Upper lobe of left lung (tissue), 6 donors: ENCODE results near the gene TICAM2. TPM values are rescaled to one million over a fixed set of nuclear protein-coding genes. Genes with fewer than 3 reads are reported as not detected.

ENCODE experiments used
- ATAC-seq, 2 donors: fragments of 200-7000 bp; cut with Tn5 transposase; one replicate each; pipeline ENCODE4 v1.9.1; 2022; ENCODE audit warnings: mild to moderate bottlenecking in 2 of 2, moderate library complexity in 2 of 2; ENCODE audit not compliant: low FRiP score in 2 of 2
- DNase-seq, 2 donors: peaks; one replicate each; pipeline ENCODE4 v3.0.0-alpha.2; 2019 to 2020
- H3K27ac ChIP-seq, 4 donors: fragments of 200-600 bp; sonication (generic); one replicate each; pipeline ENCODE4 v1.5.1; 2016 to 2019
- H3K27me3 ChIP-seq, 4 donors: fragments of 200-600 bp; sonication (generic); one replicate each; pipeline ENCODE4 v1.5.1; 2017 to 2019
- H3K36me3 ChIP-seq, 4 donors: fragments of 200-600 bp; sonication (generic); one replicate each; pipeline ENCODE4 v1.5.1; 2016 to 2019
- H3K4me1 ChIP-seq, 4 donors: fragments of 200-600 bp; sonication (generic); one replicate each; pipeline ENCODE4 v1.5.1; 2018 to 2019
- H3K4me3 ChIP-seq, 4 donors: fragments of 200-600 bp; sonication (generic); one replicate each; pipeline ENCODE4 v1.5.1; 2017 to 2019; ENCODE audit warnings: mild to moderate bottlenecking in 2 of 4, moderate library complexity in 1 of 4
- H3K9me3 ChIP-seq, 4 donors: fragments of 200-600 bp; sonication (generic); one replicate each; pipeline ENCODE4 v1.5.1; 2018 to 2019
- EP300 ChIP-seq, 4 donors: sonication (generic); formaldehyde crosslinking; IDR thresholded peaks; one replicate each; pipeline ENCODE4 v1.5.1; 2017; ENCODE audit warnings: antibody characterized with exemption in 4 of 4, control low read depth in 2 of 4
- POLR2A ChIP-seq, 4 donors: fragments of 450-650 bp; IDR thresholded peaks; one replicate each; pipeline ENCODE4 v1.5.1; 2016 to 2017; ENCODE audit warnings: antibody characterized with exemption in 4 of 4, mild to moderate bottlenecking in 2 of 4
- POLR2AphosphoS5 ChIP-seq, 2 donors: sonication (generic); formaldehyde crosslinking; IDR thresholded peaks; one replicate each; pipeline ENCODE4 v1.5.1; 2017; ENCODE audit warnings: antibody characterized with exemption in 2 of 2
- WGBS, 2 donors: methylation state at CpG; one replicate each; pipeline ENCODE4 v1.1.5; 2017 to 2018; 5-methylcytosine and 5-hydroxymethylcytosine counted together
- total RNA-seq, 6 donors: library from RNA; depleted of rRNA in 4 of 6; stranded (reverse); fragments of >200 nt in 4 of 6; gene quantifications; one replicate each; pipeline versions ENCODE4 v1.1.0 to v1.2.1, GENCODE V29; 2016 to 2021
- TF ChIP-seq, protein P1 (sequence below), 6 experiments: fragments of 450-650 bp in 4 of 6; fragments of 200-600 bp in 2 of 6; sonication (generic) in 2 of 6; IDR thresholded peaks; one replicate each; pipeline ENCODE4 v1.5.1; 2016 to 2019; ENCODE audit warnings: antibody characterized with exemption in 6 of 6
- donor health status: DM: no; HTN: no; CAD: no; lungs with moderate emphysema.
- donor health status: DM: no; HTN: yes; CAD: no; lungs with severe emphysema.

The TICAM2 gene
- total RNA-seq, 6 donors from 2014 or later: 0.30 to 6.7 (median 1.8) TPM

DNA sequence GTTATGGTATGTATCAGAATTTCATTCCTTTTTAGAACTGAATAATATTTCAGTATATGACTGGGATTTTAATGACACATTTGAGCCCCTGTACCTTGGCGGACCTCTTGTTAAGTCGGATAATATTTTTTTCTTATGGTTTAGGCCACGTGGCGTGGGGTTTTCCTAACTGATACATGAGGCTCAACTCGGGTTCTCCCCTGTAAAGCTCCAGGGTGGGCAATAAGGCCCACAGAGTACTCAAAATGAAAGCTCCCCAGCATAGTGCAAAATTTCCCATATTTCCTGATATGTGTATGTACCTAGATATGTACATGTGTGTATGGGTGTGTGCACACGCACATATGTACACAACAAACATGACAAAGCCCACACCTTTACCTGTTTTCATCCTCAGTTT, 24.5 kb downstream of the TICAM2 start:
- Histone ChIP-seq H3K4me3 (no peak overlapping the region), H3K27ac (no peak overlapping the region), H3K36me3 (no peaks in the 10 kb centered on the region), H3K9me3 (no peaks in the 10 kb centered on the region), H3K27me3 (no peaks in the 10 kb centered on the region), H3K4me1 (no peaks in the 10 kb centered on the region)
- TF ChIP-seq EP300 (IDR thresholded peaks at IDR 0.05) (no peak), POLR2A (IDR thresholded peaks at IDR 0.05) (no peak), POLR2AphosphoS5 (IDR thresholded peaks at IDR 0.05) (no peak)
- TF ChIP-seq, protein P1, sequence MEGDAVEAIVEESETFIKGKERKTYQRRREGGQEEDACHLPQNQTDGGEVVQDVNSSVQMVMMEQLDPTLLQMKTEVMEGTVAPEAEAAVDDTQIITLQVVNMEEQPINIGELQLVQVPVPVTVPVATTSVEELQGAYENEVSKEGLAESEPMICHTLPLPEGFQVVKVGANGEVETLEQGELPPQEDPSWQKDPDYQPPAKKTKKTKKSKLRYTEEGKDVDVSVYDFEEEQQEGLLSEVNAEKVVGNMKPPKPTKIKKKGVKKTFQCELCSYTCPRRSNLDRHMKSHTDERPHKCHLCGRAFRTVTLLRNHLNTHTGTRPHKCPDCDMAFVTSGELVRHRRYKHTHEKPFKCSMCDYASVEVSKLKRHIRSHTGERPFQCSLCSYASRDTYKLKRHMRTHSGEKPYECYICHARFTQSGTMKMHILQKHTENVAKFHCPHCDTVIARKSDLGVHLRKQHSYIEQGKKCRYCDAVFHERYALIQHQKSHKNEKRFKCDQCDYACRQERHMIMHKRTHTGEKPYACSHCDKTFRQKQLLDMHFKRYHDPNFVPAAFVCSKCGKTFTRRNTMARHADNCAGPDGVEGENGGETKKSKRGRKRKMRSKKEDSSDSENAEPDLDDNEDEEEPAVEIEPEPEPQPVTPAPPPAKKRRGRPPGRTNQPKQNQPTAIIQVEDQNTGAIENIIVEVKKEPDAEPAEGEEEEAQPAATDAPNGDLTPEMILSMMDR (IDR thresholded peaks at IDR 0.05): no peak
- WGBS, 2 donors: 91 to 94% methylated on average over 6 of the region's 6 CpGs
- ATAC-seq: no peak
- no peak for DNase-seq

DNA sequence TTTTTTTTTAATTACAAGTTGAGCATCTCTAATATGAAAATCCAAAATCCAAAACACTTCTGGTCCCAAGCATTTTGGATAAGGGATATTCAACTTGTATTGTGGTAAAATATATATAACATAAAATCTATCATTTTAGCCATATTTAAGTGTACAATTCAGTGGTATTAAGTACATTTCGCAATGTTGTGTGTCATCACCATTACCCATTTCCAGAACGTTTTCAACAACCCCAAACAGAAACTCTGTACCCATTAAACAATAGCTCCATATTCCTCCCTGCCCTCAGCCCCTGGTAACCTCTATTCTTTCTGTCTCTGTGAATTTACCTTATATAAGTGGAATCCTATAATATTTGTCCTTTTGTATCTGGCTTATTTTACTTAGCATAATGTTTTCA, 24.9 kb downstream of the TICAM2 start:
- WGBS, 2 donors: 70 to 71% methylated on average over 2 of the region's 2 CpGs
- DNase-seq (no peak), ATAC-seq (no peak)
- Histone ChIP-seq H3K4me3 (no peak overlapping the region), H3K27me3 (no peaks in the 10 kb centered on the region), H3K27ac (no peak overlapping the region), H3K9me3 (no peaks in the 10 kb centered on the region), H3K36me3 (no peaks in the 10 kb centered on the region), H3K4me1 (no peaks in the 10 kb centered on the region)
- TF ChIP-seq, protein P1 (IDR thresholded peaks at IDR 0.05): no peak
- TF ChIP-seq EP300 (IDR thresholded peaks at IDR 0.05) (no peak), POLR2A (IDR thresholded peaks at IDR 0.05) (no peak), POLR2AphosphoS5 (IDR thresholded peaks at IDR 0.05) (no peak)

DNA sequence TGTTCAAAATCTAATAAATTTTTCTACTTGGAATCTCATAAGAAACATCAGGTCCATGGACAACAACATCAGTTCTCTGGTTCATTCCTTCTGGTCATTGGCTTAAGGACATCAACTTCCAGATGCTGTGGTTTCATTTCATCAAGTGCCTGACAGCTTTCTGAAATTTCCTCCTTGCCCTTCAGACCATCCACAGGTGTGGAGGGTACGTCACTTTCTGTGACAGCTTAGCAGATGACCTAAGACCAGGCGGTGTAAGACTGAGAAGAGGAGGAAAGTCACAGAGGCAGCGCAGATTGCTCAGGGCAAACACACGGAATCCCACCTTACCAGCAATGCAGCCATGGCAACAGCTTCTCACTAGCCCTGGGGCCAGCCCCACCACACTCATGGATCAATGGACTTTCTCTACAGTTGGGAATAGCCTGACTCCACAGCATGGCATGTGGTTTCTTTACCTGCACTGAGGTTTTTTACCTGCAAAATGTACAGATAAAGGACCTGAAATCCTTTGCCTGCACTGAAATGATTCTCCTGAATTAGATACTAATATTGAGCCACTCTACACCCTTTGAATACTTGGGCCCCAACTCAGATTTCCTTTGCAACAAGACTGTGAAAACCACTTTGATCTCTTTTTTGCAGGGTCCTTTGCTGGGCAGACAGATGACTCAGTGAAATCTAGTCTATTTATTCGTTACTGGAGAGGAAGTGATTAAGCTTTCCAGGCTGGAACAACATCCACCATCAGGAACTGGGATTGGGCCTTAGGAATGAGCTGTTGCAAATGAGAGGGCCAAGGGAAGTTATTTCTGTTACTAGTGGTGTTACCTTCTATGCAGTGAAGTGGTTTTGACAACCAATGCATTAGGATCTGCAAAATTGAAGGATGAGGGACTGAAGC, 26.9 kb downstream of the TICAM2 start:
- Histone ChIP-seq H3K4me1 (no peaks in the 10 kb centered on the region), H3K9me3 (no peaks in the 10 kb centered on the region), H3K4me3 (no peak overlapping the region), H3K27ac (no peak overlapping the region), H3K36me3 (no peaks in the 10 kb centered on the region), H3K27me3 (no peaks in the 10 kb centered on the region)
- DNase-seq (no peak), ATAC-seq (no peak)
- WGBS, 2 donors: 74 to 87% methylated on average over 3 to 5 of the region's 5 CpGs
- no peak for TF ChIP-seq POLR2A (IDR thresholded peaks at IDR 0.05)
- TF ChIP-seq, protein P1 (IDR thresholded peaks at IDR 0.05): no peak
- TF ChIP-seq POLR2AphosphoS5 (IDR thresholded peaks at IDR 0.05): no peak
- no peak for TF ChIP-seq EP300 (IDR thresholded peaks at IDR 0.05)

DNA sequence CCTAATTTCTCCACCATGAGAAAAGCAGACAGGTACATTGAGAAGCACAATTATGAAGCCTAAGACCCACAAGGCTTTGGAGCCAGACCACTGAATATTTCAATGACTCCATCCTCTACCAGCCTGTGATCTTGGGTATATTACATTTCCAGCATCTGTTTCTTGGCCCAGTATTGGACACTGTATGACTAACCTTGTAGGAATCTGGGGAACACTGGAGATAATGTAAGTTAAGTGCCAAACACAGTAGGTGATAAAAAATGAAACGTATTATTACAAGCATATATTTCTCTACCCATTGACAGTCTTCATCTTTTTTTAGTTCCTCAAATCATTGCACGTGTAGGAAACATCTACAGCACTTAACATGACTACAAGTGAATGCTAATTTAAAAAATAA, 29.1 kb downstream of the TICAM2 start:
- H3K4me3 ChIP-seq: no peak overlapping the region
- H3K4me1 ChIP-seq: no peaks in the 10 kb centered on the region
- DNase-seq (no peak), ATAC-seq (no peak)
- no peaks in the 10 kb centered on the region for H3K27me3 ChIP-seq
- no peak overlapping the region for H3K27ac ChIP-seq
- TF ChIP-seq POLR2AphosphoS5 (IDR thresholded peaks at IDR 0.05): no peak
- TF ChIP-seq, protein P1 (IDR thresholded peaks at IDR 0.05): no peak
- no peak for TF ChIP-seq EP300 (IDR thresholded peaks at IDR 0.05)
- no peak for TF ChIP-seq POLR2A (IDR thresholded peaks at IDR 0.05)
- H3K36me3 ChIP-seq: no peaks in the 10 kb centered on the region
- WGBS, 2 donors: 83 to 87% methylated on average over 2 of the region's 2 CpGs
- no peaks in the 10 kb centered on the region for H3K9me3 ChIP-seq
